Hepatocyte (in vitro differentiated cells): ENCODE measurements around the gene ACP5.

Source experiments
- EZH2 ChIP-seq: fragments of 200-600 bp; sonication (generic); IDR thresholded peaks from 2 replicates; pipeline ENCODE4 v1.6.1; 2016; ENCODE audit warnings: antibody characterized with exemption, mild to moderate bottlenecking, borderline replicate concordance
- EZH2phosphoT487 ChIP-seq: fragments of 200-600 bp; sonication (generic); IDR thresholded peaks from one replicate; pipeline ENCODE4 v1.6.1; 2018; ENCODE audit warnings: antibody characterized with exemption, mild to moderate bottlenecking, low read depth, moderate library complexity; ENCODE audit not compliant: unreplicated experiment, severe bottlenecking
- TF ChIP-seq, protein P1 (sequence below): fragments of 200-600 bp; sonication (generic); IDR thresholded peaks from 2 replicates; pipeline ENCODE4 v1.5.1; 2016; ENCODE audit warnings: antibody characterized with exemption, mild to moderate bottlenecking; ENCODE audit not compliant: poor library complexity

DNA sequence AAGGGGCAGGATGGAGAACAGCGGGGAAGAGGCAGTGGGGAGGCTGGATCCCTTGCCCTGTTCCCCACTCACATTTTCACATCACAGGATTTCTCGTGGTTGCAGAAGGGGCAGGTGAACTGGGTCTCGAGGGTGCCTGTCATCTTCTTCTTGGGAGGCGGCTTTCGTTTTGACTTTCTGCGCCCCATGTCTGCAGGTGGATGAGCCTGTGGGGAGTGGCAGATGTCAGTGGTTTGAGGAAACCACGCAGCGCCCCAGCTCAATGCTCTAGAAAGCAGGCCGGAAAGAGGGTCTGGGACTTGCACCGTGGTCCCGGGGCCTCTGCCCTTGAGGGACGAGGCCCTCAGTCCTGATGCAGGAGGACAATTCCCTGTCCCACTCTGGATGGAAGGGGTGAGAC lies 23.3 kb downstream of the ACP5 start:
- TF ChIP-seq EZH2 (no peak), EZH2phosphoT487 (no peak)
- TF ChIP-seq, protein P1, sequence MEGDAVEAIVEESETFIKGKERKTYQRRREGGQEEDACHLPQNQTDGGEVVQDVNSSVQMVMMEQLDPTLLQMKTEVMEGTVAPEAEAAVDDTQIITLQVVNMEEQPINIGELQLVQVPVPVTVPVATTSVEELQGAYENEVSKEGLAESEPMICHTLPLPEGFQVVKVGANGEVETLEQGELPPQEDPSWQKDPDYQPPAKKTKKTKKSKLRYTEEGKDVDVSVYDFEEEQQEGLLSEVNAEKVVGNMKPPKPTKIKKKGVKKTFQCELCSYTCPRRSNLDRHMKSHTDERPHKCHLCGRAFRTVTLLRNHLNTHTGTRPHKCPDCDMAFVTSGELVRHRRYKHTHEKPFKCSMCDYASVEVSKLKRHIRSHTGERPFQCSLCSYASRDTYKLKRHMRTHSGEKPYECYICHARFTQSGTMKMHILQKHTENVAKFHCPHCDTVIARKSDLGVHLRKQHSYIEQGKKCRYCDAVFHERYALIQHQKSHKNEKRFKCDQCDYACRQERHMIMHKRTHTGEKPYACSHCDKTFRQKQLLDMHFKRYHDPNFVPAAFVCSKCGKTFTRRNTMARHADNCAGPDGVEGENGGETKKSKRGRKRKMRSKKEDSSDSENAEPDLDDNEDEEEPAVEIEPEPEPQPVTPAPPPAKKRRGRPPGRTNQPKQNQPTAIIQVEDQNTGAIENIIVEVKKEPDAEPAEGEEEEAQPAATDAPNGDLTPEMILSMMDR = no peak
